ENCODE data around the gene UGT2B10.
"Not testable (repeated sequence)": the region's sequence is repeated elsewhere in the genome, so short reads cannot be mapped to it uniquely, and the experiment has no call there.

UGT2B10 gene

GRCh38 chr4:68815617-68816409 is at the start of gene UGT2B10:
UGT2B10 (plus strand) TSS chr4:68815994; CDS start chr4:68816020, 26 bp downstream.
- DNase-seq = not testable (repeated sequence)

DNA sequence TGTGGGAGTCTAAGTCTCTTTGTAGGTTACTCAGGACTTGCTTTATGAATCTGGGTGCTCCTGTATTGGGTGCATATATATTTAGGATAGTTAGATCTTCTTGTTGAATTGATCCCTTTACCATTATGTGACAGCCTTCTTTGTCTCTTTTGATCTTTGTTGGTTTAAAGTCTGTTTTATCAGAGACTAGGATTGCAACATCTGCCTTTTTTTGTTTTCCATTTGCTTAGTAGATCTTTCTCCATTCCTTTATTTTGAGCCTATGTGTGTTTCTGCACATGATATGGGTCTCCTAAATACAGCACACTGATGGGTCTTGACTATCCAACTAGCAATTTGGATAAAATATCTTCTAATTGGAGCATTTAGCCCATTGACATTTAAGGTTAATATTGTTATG is 44.0 kb upstream of the UGT2B10 start:
- DNase-seq = not testable (repeated sequence)

GRCh38 chr4:68773699-68774098 is 42.1 kb upstream of the UGT2B10 start:
- no peak for DNase-seq

DNA sequence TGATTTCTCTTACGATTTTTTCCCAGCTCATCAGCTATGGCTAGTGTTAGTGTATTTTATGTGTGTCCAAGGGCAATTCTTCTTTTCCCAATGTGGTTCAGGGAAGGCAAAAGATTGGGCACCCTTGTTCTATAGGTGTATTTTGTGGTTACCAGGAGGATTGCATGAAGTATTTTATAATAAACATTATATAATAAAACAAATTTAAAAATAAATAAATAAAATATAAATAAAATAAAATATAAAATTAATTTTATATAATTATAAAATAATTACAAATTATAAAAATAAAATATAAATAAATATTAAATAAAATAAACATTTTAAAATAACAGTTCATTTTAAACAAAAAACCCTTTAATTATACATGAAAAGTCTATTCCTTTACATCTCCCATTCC is 35.6 kb upstream of the UGT2B10 start:
- no peak for DNase-seq

- DNase-seq = no peak
Measured at GRCh38 chr4:68797048-68797447, 18.7 kb upstream of the UGT2B10 start.

DNA sequence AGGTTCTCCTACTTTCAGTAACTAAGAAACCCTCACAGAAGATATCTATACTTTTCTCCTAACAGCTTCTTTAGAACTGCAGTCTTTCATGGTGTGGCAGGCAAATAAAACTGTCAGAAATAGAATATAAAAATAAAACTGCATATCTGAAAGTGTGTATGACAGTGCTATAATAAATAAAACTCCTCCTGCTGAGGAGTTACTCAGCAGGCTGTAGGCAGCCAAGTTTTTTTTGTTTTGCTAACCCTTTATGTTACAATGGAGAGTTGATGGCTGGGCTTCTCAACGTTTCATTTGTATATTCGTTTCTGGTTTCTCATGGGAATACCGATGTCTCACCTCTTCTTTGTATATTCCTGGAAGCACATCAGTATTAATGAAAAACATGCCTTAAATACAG is 18.2 kb upstream of the UGT2B10 start:
- DNase-seq = no peak

GRCh38 chr4:68803013-68803412 is 12.8 kb upstream of the UGT2B10 start:
- no peak for DNase-seq

DNA sequence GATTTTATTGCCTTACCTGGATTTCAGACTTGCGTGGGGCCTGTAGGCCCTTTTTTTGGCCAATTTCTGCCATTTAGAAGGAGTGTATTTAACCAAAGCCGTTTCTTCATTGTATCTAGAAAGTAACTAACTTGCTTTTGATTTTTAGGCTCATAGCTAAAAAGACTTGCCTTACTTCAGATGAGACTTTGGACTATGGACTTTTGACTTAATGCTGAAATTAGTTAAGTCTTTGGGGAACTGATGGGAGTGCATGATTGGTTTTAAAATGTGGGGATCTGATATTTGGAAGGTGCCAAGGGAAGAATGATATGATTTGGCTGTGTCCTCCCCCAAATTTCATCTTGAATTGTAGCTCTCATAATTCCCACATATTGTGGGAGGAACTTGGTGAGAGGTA is 7.7 kb upstream of the UGT2B10 start:
- no peak for DNase-seq

DNA sequence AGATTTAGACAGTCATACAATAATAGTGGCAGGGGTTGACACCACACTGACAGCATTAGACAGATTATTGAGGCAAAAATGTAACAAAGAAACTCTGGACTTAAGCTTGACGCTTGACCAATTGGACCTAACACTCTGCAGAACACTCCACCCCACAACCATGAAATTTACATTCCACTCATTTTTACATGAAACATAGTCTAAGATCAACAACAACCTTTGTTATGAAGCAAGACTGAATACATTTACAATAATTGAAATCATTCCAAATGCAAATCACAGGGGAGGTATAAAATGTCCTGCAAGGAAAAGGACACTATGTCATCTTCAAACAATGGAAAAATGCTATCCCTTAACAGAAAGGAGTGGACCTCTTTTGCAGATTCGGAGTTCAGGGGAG is 4.9 kb upstream of the UGT2B10 start:
- no peak for DNase-seq

DNA sequence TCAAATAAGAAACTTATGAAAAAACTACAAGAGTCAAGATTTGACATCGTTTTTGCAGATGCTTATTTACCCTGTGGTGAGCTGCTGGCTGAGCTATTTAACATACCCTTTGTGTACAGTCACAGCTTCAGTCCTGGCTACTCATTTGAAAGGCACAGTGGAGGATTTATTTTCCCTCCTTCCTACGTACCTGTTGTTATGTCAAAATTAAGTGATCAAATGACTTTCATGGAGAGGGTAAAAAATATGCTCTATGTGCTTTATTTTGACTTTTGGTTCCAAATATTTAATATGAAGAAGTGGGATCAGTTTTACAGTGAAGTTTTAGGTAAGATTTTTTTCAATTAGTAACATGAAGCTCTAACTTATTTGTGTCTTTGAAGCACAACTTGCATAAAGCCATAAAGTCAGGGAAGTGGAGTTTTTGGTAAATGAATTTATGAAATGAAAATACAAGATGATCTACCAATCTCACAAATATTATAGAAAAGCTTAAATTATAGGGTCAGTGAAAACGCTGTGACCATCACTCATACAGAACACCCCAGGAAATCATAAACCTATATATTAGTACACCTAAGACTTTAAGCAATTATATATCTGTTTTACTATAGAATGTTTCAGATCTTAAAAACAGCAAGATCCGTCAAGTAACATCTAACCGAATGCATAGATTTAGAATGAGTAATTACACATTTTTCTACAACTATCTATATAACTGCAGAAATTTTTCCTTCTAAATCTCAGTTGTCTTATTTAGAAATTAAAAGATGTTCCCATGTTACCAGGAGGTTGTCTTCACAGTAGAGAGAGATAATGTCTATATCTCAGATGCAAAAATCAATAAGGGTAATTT is 844 bp downstream of the UGT2B10 start:
- DNase-seq = not testable (repeated sequence)

- no peak for DNase-seq
Measured at GRCh38 chr4:68817386-68817785, 1.6 kb downstream of the UGT2B10 start.

- DNase-seq = not testable (repeated sequence)
Measured at GRCh38 chr4:68818030-68818462, 2.3 kb downstream of the UGT2B10 start.

GRCh38 chr4:68831642-68832041 is 15.8 kb downstream of the UGT2B10 start:
- DNase-seq = no peak

GRCh38 chr4:68850293-68850692 is 34.5 kb downstream of the UGT2B10 start:
- DNase-seq = no peak

GRCh38 chr4:68855771-68856170 is 40.0 kb downstream of the UGT2B10 start:
- DNase-seq = no peak

- DNase-seq = no peak
Measured at GRCh38 chr4:68858039-68858438, 42.2 kb downstream of the UGT2B10 start.

DNA sequence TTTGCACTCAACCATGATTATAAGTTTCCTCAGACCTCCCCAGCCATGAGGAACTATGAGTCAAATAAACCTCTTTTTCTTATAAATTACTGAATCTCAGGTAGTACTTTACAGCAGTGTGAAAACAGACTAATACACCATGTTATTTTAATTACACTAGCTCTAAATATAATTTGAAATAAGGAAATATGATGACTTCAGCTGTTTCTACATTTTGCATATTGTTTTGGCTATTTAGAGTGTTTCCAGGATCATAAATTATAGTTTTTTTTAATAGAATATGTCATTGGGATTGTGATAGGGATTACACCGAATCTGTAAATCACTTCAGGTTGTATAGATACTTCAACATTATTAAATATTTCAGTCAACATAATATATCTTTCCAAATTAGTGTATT is 43.9 kb downstream of the UGT2B10 start:
- no peak for DNase-seq

- DNase-seq = no peak
Measured at GRCh38 chr4:68861057-68861456, 45.3 kb downstream of the UGT2B10 start.

DNA sequence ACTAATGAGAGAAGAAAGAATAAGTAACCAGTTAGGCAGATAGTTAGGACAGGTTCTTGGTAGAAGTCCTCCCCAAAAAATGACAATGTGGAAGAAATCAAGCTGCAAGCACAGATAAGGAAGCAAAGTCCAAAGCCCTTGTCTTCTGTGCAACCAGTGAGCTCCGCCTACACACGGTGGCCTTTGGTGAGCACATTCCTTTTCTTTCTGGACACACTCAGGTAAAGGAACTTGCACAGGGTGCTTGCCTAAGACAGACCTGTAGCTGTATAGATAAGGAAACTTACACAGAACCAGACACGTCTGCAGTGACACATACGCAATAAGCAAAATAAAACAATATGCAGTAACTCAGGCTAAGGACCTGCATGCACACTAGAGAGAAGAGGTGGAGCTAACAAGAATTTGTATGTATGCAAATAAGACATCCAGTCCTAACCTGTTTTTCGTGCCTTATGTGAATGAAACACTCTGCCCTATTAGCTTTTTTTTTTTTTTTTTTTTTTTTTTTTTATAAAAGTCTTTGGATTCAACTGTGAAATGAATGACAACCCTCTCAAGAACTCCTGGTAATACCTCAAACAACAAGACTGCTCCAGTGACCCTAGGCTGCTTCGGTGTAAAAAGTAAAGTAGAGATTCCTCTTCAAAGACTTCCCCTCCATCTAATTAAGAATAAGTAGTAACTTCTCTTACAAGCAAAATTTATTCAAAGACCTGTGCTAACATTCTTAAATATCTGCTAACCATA is 48.8 kb downstream of the UGT2B10 start:
- DNase-seq = no peak

- no peak for DNase-seq
Measured at GRCh38 chr4:68865188-68865638, 49.4 kb downstream of the UGT2B10 start.

DNA sequence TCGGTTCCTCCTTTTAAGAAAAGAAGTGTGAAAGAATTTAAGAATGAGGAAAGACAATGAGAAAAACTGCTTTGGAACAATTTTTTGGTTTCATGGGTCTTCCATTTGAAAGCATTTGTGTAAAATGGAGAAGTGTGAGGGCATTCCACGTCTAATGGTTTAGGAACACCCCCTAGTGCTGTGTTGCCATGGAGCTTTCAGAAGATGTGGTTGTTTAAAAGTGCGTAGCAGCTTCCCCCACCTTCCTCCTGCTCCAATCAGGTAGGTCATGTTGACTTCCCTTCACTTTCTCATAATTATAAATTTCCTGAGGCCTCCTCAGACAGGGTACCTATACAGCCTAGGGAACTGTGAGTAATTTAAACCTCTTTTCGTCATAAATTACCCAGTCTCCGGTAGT is 50.0 kb downstream of the UGT2B10 start:
- no peak for DNase-seq

DNA sequence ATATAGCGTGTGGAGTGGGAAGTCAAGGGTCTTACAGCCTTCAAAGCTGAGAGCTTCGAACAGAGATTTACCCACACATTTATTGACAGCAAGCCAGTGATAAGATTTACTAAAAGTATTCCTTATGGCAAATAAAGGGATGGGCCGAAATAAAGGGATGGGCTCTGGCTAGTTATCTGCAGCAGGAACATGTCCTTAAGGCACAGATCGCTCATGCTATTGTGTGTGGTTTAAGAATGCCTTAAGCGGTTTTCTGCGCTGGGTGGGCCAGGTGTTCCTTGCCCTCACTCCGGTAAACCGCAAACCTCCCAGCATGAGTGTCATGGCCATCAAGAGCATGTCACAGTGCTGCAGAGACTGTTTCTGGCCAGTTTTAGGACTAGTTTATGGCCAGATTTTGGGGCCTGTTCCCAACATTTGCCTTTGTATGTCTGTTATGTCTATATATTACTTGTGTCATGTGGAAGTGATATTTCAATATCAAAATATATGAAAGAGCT is 53.5 kb downstream of the UGT2B10 start:
- DNase-seq = no peak

Data from fibroblast of skin of right quadriceps (primary cell).